Tibial nerve (tissue), 4 donors: ENCODE results near the gene TMEM271. TPM values are rescaled to one million over a fixed set of nuclear protein-coding genes. Genes with fewer than 3 reads are reported as not detected.

Experiments used
- DNase-seq, 2 donors: peaks; one replicate each; pipeline ENCODE4 v3.0.0-alpha.2; 2019; ENCODE audit warnings: low spot score in 2 of 2
- H3K27ac ChIP-seq, 4 donors: fragments of 200-600 bp; sonication (generic) in 3 of 4; one replicate each; pipeline ENCODE4 v1.5.1; 2017 to 2019; ENCODE audit warnings: mild to moderate bottlenecking in 1 of 4
- H3K27me3 ChIP-seq, 2 donors: fragments of 200-600 bp; sonication (generic) in 1 of 2; one replicate each; pipeline versions ENCODE4 v1.5.1 to v1.6.0; 2017 to 2019
- H3K36me3 ChIP-seq, 3 donors: fragments of 200-600 bp; sonication (generic); one replicate each; pipeline ENCODE4 v1.5.1; 2018 to 2019
- H3K4me1 ChIP-seq, 4 donors: fragments of 200-600 bp; sonication (generic) in 3 of 4; one replicate each; pipeline ENCODE4 v1.5.1; 2017 to 2019
- H3K4me3 ChIP-seq, 4 donors: fragments of 200-600 bp; sonication (generic) in 3 of 4; one replicate each; pipeline ENCODE4 v1.5.1; 2017 to 2019; ENCODE audit warnings: mild to moderate bottlenecking in 1 of 4, moderate library complexity in 1 of 4
- H3K9me3 ChIP-seq, 4 donors: fragments of 200-600 bp; sonication (generic) in 3 of 4; one replicate each; pipeline ENCODE4 v1.5.1; 2017 to 2019
- EP300 ChIP-seq, 2 donors: sonication (generic); formaldehyde crosslinking; IDR thresholded peaks; one replicate each; pipeline ENCODE4 v1.6.1; 2017; ENCODE audit warnings: antibody characterized with exemption in 2 of 2, mild to moderate bottlenecking in 1 of 2
- POLR2A ChIP-seq, 2 donors: fragments of 450-650 bp; IDR thresholded peaks; one replicate each; pipeline ENCODE4 v1.6.1; 2017; ENCODE audit warnings: antibody characterized with exemption in 2 of 2, mild to moderate bottlenecking in 2 of 2, moderate library complexity in 2 of 2
- WGBS, 2 donors: methylation state at CpG; one replicate each; pipeline ENCODE4 v1.1.5; 2018; 5-methylcytosine and 5-hydroxymethylcytosine counted together
- total RNA-seq, 4 donors: library from RNA; depleted of rRNA; stranded (reverse); fragments of >200 nt; gene quantifications; one replicate each; pipeline ENCODE4 v1.1.0, GENCODE V29; 2016
- TF ChIP-seq, protein P1 (sequence below), 5 experiments: fragments of 200-600 bp in 3 of 5; fragments of 450-650 bp in 2 of 5; sonication (generic) in 3 of 5; IDR thresholded peaks; one replicate each; pipeline ENCODE4 v1.5.1; 2016 to 2019; ENCODE audit warnings: antibody characterized with exemption in 5 of 5, mild to moderate bottlenecking in 3 of 5, moderate library complexity in 2 of 5

The TMEM271 gene
- total RNA-seq, 4 donors from 2014 or later: not detected

DNA sequence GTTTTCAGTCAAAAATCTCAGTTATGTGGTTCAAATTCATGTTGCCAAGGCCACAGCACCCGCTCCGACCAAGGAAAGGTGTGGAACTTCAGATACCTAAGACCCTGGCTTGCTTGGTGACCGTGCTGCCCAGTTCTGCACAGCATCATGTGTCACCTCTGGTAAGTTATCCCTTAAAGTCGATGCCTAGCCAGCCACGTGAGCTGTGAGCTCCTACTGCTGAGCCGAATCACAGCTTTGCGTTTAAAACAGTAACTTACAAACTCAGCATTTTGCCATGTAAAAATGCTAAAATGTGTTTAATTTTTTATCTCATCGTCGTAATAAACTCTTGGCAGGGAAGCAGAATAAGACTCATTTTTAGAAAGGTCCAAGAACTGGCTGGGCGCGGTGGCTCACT is 5.3 kb downstream of the TMEM271 start:
- WGBS, 2 donors: 82 to 87% methylated on average over 11 of the region's 11 CpGs
- H3K27ac ChIP-seq: no peak overlapping the region
- TF ChIP-seq POLR2A (IDR thresholded peaks at IDR 0.05) (no peak), EP300 (IDR thresholded peaks at IDR 0.05) (no peak)
- TF ChIP-seq, protein P1, sequence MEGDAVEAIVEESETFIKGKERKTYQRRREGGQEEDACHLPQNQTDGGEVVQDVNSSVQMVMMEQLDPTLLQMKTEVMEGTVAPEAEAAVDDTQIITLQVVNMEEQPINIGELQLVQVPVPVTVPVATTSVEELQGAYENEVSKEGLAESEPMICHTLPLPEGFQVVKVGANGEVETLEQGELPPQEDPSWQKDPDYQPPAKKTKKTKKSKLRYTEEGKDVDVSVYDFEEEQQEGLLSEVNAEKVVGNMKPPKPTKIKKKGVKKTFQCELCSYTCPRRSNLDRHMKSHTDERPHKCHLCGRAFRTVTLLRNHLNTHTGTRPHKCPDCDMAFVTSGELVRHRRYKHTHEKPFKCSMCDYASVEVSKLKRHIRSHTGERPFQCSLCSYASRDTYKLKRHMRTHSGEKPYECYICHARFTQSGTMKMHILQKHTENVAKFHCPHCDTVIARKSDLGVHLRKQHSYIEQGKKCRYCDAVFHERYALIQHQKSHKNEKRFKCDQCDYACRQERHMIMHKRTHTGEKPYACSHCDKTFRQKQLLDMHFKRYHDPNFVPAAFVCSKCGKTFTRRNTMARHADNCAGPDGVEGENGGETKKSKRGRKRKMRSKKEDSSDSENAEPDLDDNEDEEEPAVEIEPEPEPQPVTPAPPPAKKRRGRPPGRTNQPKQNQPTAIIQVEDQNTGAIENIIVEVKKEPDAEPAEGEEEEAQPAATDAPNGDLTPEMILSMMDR (IDR thresholded peaks at IDR 0.05): no peak
- H3K9me3 ChIP-seq: peaks cover 0 to 4% (median 0%) of the 10 kb centered on the region in 4 donors
- DNase-seq: no peak
- peaks cover 0 to 12% (median 0%) of the 10 kb centered on the region in 4 donors for H3K4me1 ChIP-seq
- no peaks in the 10 kb centered on the region for H3K36me3 ChIP-seq
- H3K4me3 ChIP-seq: no peak overlapping the region
- H3K27me3 ChIP-seq: peaks cover 4 to 33% of the 10 kb centered on the region in 2 donors

DNA sequence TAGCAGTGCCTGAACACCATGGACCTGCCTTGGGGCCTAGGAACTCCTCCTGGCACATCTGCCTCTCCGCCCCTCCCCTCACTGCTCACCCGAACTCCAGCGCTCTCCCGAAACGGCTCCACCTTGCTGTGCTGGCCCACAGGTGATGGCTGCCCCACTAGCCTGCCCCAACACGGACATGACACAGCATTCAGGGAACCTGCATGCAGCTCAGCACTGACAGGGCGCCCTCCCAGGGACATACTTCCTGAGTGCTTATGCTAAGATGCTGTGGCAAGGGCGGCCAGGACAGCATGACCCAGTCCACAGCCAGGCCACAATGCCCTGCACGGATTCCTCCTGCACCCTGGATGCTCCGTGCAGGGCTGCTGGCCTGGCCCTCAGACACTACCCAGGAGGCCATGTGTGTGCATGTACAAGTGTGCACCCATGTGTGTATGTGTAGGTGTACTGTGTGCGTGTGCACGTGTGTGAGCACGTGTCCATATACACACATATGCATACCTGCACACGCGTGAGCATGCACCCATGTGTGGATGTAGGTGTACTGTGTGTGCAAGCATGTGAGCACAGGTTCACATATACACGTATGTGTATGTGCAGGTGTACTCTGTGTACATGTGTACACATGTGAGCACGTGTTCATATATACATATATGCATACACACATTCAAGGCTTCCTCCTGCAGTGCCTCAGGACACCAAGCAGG is 6.0 kb downstream of the TMEM271 start:
- Histone ChIP-seq H3K4me3 (no peak overlapping the region), H3K4me1 (peaks cover 0 to 8% (median 0%) of the 10 kb centered on the region in 4 donors), H3K9me3 (peaks cover 0 to 4% (median 0%) of the 10 kb centered on the region in 4 donors), H3K27me3 (peaks cover 4 to 33% of the 10 kb centered on the region in 2 donors), H3K27ac (no peak overlapping the region), H3K36me3 (no peaks in the 10 kb centered on the region)
- 76 to 79% methylated on average over 17 of the region's 17 CpGs for WGBS, 2 donors
- DNase-seq: no peak
- TF ChIP-seq, protein P1 (IDR thresholded peaks at IDR 0.05): no peak
- no peak for TF ChIP-seq EP300 (IDR thresholded peaks at IDR 0.05)
- TF ChIP-seq POLR2A (IDR thresholded peaks at IDR 0.05): no peak

DNA sequence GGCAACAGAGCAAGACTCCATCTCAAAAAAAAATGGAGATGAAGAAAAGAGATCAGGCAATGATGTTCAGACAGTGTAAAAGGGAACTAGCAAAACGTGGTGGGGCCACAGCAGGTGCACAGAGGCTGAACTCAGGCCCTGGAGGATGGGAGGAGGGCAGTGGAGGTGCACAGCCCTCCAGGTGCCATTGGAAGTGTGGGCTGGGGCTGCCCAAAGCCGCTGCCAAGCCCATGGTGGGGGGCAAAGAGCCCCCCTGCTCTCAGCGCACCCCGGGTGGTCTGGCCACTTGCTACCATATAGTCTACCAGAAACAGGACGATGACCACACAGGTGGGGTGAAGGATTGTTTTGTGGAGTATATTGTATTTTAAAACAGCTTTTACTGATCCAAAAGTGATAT is 7.1 kb downstream of the TMEM271 start:
- 76 to 82% methylated on average over 5 of the region's 5 CpGs for WGBS, 2 donors
- H3K27me3 ChIP-seq: peaks cover 0 to 23% of the 10 kb centered on the region in 2 donors
- no peaks in the 10 kb centered on the region for H3K36me3 ChIP-seq
- no peak overlapping the region for H3K4me3 ChIP-seq
- no peak overlapping the region for H3K27ac ChIP-seq
- no peak for DNase-seq
- no peaks in the 10 kb centered on the region for H3K4me1 ChIP-seq
- peaks cover 0 to 4% (median 0%) of the 10 kb centered on the region in 4 donors for H3K9me3 ChIP-seq
- TF ChIP-seq EP300 (IDR thresholded peaks at IDR 0.05): no peak
- TF ChIP-seq POLR2A (IDR thresholded peaks at IDR 0.05): no peak
- TF ChIP-seq, protein P1 (IDR thresholded peaks at IDR 0.05): no peak

DNA sequence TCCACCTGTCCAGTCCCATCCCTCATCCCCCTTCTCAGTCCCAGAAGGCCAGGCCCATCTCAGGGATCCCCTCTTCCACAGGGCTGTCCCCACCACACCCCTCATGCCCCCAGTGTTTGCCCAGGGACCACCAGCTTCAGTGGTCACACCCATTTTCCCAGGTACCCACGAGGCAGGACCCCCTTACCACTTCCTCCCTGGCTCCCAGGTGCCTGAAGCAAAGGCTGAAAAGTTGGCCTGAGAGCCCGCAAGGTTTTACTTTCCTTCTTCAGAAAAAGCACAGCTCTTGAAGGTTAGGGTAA is 7.8 kb downstream of the TMEM271 start:
- no peak for DNase-seq
- Histone ChIP-seq H3K27me3 (peaks cover 0 to 16% of the 10 kb centered on the region in 2 donors), H3K36me3 (no peaks in the 10 kb centered on the region), H3K9me3 (peaks cover 0 to 4% (median 0%) of the 10 kb centered on the region in 4 donors), H3K27ac (no peak overlapping the region), H3K4me3 (no peak overlapping the region), H3K4me1 (no peaks in the 10 kb centered on the region)
- WGBS, 2 donors: 55 to 67% methylated on average over 2 of the region's 2 CpGs
- TF ChIP-seq EP300 (IDR thresholded peaks at IDR 0.05) (no peak), POLR2A (IDR thresholded peaks at IDR 0.05) (no peak)
- TF ChIP-seq, protein P1 (IDR thresholded peaks at IDR 0.05): no peak

DNA sequence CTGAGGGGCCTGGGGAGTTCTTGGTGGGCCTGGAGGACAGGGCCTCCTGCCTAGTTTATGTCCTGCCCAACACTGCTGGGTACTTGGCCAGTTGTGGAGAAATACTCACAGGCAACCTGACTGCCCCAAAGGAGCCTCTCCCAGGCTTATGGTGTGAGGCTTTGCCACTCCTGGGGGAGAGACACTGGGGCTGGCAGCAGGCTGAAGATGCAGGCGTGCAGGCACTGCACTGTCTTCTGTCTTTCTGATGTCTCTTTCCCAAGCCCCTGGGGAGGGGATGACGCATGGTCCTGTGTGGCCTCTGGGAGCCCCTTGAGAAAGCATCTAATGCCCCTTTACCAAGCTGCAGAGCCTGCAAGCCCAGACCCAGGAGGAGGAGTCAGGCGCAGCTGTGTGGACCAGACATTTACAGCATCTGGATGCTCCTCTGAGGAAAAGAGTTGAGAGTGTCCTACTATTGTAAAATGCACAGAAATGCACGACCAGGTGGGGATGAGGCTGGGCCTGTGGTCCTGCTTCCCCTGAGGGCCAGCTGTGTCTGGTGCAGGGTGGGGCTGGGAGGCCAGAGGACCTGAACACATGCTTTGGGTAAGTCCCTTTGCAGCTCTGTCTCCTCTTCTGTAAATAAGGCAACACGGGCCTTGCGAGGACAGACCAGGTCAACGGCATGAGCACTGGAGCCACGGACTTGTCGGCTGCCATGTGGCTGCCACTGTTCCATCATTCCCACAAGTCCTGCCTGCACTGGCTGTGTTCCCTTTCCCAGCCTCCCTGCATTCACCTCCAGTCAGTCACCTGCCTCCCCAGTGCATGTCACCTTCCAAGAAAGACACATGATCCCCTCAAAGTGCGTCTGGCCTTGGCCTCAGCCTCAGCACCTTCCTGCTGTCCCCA is 8.4 kb downstream of the TMEM271 start:
- TF ChIP-seq EP300 (IDR thresholded peaks at IDR 0.05) (no peak), POLR2A (IDR thresholded peaks at IDR 0.05) (no peak)
- TF ChIP-seq, protein P1 (IDR thresholded peaks at IDR 0.05): no peak
- Histone ChIP-seq H3K4me1 (no peaks in the 10 kb centered on the region), H3K9me3 (peaks cover 0 to 4% (median 0%) of the 10 kb centered on the region in 4 donors), H3K27ac (no peak overlapping the region), H3K27me3 (peaks cover 0 to 10% of the 10 kb centered on the region in 2 donors), H3K36me3 (no peaks in the 10 kb centered on the region), H3K4me3 (no peak overlapping the region)
- 72 to 78% methylated on average over 10 of the region's 10 CpGs for WGBS, 2 donors
- DNase-seq: no peak
